Peyer's patch (tissue), 4 donors: ENCODE results near the gene ALPI.

Experiments used
- POLR2A ChIP-seq, 2 donors: fragments of 450-650 bp; IDR thresholded peaks; one replicate each; pipeline ENCODE4 v1.5.1; 2017; ENCODE audit warnings: antibody characterized with exemption in 2 of 2, mild to moderate bottlenecking in 2 of 2, moderate library complexity in 2 of 2
- TF ChIP-seq, protein P1 (sequence below), 6 experiments: fragments of 450-650 bp in 4 of 6; fragments of 200-600 bp in 2 of 6; sonication (generic) in 1 of 6; IDR thresholded peaks; one replicate each; pipeline ENCODE4 v1.5.1; 2017 to 2019; ENCODE audit warnings: antibody characterized with exemption in 6 of 6, mild to moderate bottlenecking in 3 of 6, moderate library complexity in 1 of 6

DNA sequence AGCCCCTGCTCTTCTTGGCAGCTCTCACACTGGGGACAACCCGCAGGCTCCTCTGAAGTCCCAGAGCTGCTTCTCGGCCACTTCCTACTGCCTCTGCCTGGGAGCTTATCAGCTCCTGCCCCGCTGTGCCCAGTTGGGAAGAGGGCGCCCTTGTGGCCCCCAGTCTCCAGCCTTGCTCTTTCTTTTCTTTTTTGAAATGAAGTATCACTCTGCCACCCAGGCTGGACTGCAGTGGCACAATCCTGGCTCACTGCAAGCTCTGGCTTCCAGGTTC lies 20.6 kb upstream of the ALPI start:
- TF ChIP-seq, protein P1, sequence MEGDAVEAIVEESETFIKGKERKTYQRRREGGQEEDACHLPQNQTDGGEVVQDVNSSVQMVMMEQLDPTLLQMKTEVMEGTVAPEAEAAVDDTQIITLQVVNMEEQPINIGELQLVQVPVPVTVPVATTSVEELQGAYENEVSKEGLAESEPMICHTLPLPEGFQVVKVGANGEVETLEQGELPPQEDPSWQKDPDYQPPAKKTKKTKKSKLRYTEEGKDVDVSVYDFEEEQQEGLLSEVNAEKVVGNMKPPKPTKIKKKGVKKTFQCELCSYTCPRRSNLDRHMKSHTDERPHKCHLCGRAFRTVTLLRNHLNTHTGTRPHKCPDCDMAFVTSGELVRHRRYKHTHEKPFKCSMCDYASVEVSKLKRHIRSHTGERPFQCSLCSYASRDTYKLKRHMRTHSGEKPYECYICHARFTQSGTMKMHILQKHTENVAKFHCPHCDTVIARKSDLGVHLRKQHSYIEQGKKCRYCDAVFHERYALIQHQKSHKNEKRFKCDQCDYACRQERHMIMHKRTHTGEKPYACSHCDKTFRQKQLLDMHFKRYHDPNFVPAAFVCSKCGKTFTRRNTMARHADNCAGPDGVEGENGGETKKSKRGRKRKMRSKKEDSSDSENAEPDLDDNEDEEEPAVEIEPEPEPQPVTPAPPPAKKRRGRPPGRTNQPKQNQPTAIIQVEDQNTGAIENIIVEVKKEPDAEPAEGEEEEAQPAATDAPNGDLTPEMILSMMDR (IDR thresholded peaks at IDR 0.05): no peak
- TF ChIP-seq POLR2A (IDR thresholded peaks at IDR 0.05): no peak
